ENCODE measurements around the gene ZNF750. TPM values are rescaled to one million over a fixed set of nuclear protein-coding genes. Genes with fewer than 3 reads are reported as not detected.

Gene ZNF750
- total and polyA plus RNA-seq, 2 experiments from 2014 or later = 0.13 to 0.17 TPM

GRCh38 chr17:82808921-82809905, 30.6 kb downstream of the ZNF750 start:
- H3K27me3 ChIP-seq (ENCODE audit: insufficient read depth) = no peaks in the 10 kb centered on the region
- no peaks in the 10 kb centered on the region for H3K79me2 ChIP-seq (replicated peaks; ENCODE audit: insufficient read depth)
- H3K9me3 Mint-ChIP-seq = no peaks in the 10 kb centered on the region
- DNase-seq (ENCODE audit: low spot score) (no peak), ATAC-seq (no peak)
- no peaks in the 10 kb centered on the region; the same call in none of the 2 replicates for H4K20me1 ChIP-seq (replicated peaks; ENCODE audit: insufficient read depth)
- H3K36me3 ChIP-seq (ENCODE audit: insufficient read depth) = 0 out of 2 replicates have a peak, but pooled peaks cover 4% of the 10 kb centered on the region
- no peak overlapping the region for H3K4me3 Mint-ChIP-seq
- no peaks in the 10 kb centered on the region for H3F3A ChIP-seq (replicated peaks; ENCODE audit: low read depth)
- no peak for TF ChIP-seq ZNF114 (CRISPR knock-in tag; IDR thresholded peaks at IDR 0.05)
- no peak for TF ChIP-seq EZH2phosphoT487 (IDR thresholded peaks at IDR 0.05; ENCODE audit: unreplicated experiment)
- H3K4me2 ChIP-seq = no peak overlapping the region
- H3K4me3 ChIP-seq = no peak overlapping the region
- no peak overlapping the region for H2AFZ ChIP-seq
- no peak overlapping the region for H3K27ac Mint-ChIP-seq
- peaks cover 45% of the 10 kb centered on the region for H3K36me3 Mint-ChIP-seq (ENCODE audit: low read depth)
- H3K27me3 Mint-ChIP-seq (ENCODE audit: insufficient read depth, low read depth, poor library complexity) = peaks cover 11% of the 10 kb centered on the region
- no peaks in the 10 kb centered on the region for H3K9me2 ChIP-seq (ENCODE audit: insufficient read depth)
- no peaks in the 10 kb centered on the region for H3K4me1 ChIP-seq (ENCODE audit: insufficient read depth)
- no peaks in the 10 kb centered on the region; the same call in 2 of the 3 replicates for H3K4me1 Mint-ChIP-seq
- no peak overlapping the region for H3K27ac ChIP-seq (ENCODE audit: low read depth)

GRCh38 chr17:82808006-82808405, 31.8 kb downstream of the ZNF750 start:
- 0 out of 2 replicates have a peak, but pooled peaks cover 4% of the 10 kb centered on the region for H3K36me3 ChIP-seq (ENCODE audit: insufficient read depth)

GRCh38 chr17:82807562-82807961, 32.3 kb downstream of the ZNF750 start:
- Histone ChIP-seq H3K4me1 (ENCODE audit: insufficient read depth) (no peaks in the 10 kb centered on the region), H3K4me2 (no peak overlapping the region), H3K27ac (ENCODE audit: low read depth) (no peak overlapping the region), H3K4me3 (no peak overlapping the region), H4K20me1 (replicated peaks; ENCODE audit: insufficient read depth) (no peaks in the 10 kb centered on the region; the same call in none of the 2 replicates), H3K27me3 (ENCODE audit: insufficient read depth) (no peaks in the 10 kb centered on the region), H3K36me3 (ENCODE audit: insufficient read depth) (0 out of 2 replicates have a peak, but pooled peaks cover 4% of the 10 kb centered on the region), H3K9me2 (ENCODE audit: insufficient read depth) (no peaks in the 10 kb centered on the region), H3F3A (replicated peaks; ENCODE audit: low read depth) (no peaks in the 10 kb centered on the region), H2AFZ (no peak overlapping the region), H3K79me2 (replicated peaks; ENCODE audit: insufficient read depth) (peaks cover 10% of the 10 kb centered on the region)
- H3K9me3 Mint-ChIP-seq = peaks cover 5% of the 10 kb centered on the region; the same call in 1 of the 3 replicates
- no peak for DNase-seq (ENCODE audit: low spot score)
- no peak for ATAC-seq
- no peak overlapping the region for H3K27ac Mint-ChIP-seq
- peaks cover 35% of the 10 kb centered on the region for H3K36me3 Mint-ChIP-seq (ENCODE audit: low read depth)
- peaks cover 9% of the 10 kb centered on the region for H3K27me3 Mint-ChIP-seq (ENCODE audit: insufficient read depth, low read depth, poor library complexity)
- H3K4me1 Mint-ChIP-seq = peaks cover 8% of the 10 kb centered on the region; the same call in 2 of the 3 replicates
- H3K4me3 Mint-ChIP-seq = no peak overlapping the region
- TF ChIP-seq CREB1 (CRISPR knock-in tag; IDR thresholded peaks at IDR 0.05; ENCODE audit: low read depth) (no peak), STAT1 (IDR thresholded peaks at IDR 0.05; ENCODE audit: unreplicated experiment) (no peak), ETS1 (IDR thresholded peaks at IDR 0.05) (no peak), CTCF (conservative IDR thresholded peaks at IDR 0.05; ENCODE audit: low read depth in 2 of 2) (no peak), ZNF331 (CRISPR knock-in tag; IDR thresholded peaks at IDR 0.05; ENCODE audit: low read depth) (no peak), REST (IDR thresholded peaks at IDR 0.05; ENCODE audit: unreplicated experiment) (no peak)

More at GRCh38 chr17:82808006-82808405, 31.8 kb downstream of the ZNF750 start:
- Histone ChIP-seq H2AFZ (no peak overlapping the region), H3K27me3 (ENCODE audit: insufficient read depth) (no peaks in the 10 kb centered on the region), H3K9me2 (ENCODE audit: insufficient read depth) (no peaks in the 10 kb centered on the region), H3K4me1 (ENCODE audit: insufficient read depth) (no peaks in the 10 kb centered on the region), H3K27ac (ENCODE audit: low read depth) (no peak overlapping the region), H3F3A (replicated peaks; ENCODE audit: low read depth) (no peaks in the 10 kb centered on the region), H3K4me3 (no peak overlapping the region), H3K79me2 (replicated peaks; ENCODE audit: insufficient read depth) (peaks cover 6% of the 10 kb centered on the region), H4K20me1 (replicated peaks; ENCODE audit: insufficient read depth) (no peaks in the 10 kb centered on the region; the same call in none of the 2 replicates), H3K4me2 (no peak overlapping the region)
- DNase-seq (ENCODE audit: low spot score) = no peak
- TF ChIP-seq CREB1 (CRISPR knock-in tag; IDR thresholded peaks at IDR 0.05; ENCODE audit: low read depth) = no peak
- TF ChIP-seq STAT1 (IDR thresholded peaks at IDR 0.05; ENCODE audit: unreplicated experiment) = no peak
- no peak for TF ChIP-seq POLR2AphosphoS5 (IDR thresholded peaks at IDR 0.05; ENCODE audit: low read depth)
- H3K4me1 Mint-ChIP-seq = peaks cover 6% of the 10 kb centered on the region; the same call in 2 of the 3 replicates
- H3K9me3 Mint-ChIP-seq = peaks cover 2% of the 10 kb centered on the region; the same call in 1 of the 3 replicates
- no peak for ATAC-seq
- H3K27me3 Mint-ChIP-seq (ENCODE audit: insufficient read depth, low read depth, poor library complexity) = peaks cover 8% of the 10 kb centered on the region
- peaks cover 35% of the 10 kb centered on the region for H3K36me3 Mint-ChIP-seq (ENCODE audit: low read depth)
- H3K4me3 Mint-ChIP-seq = no peak overlapping the region
- H3K27ac Mint-ChIP-seq = no peak overlapping the region

Measured in GM23338 (cell line).